Panc1 (cell line): ENCODE measurements around the gene PRKAR2B. TPM values are rescaled to one million over a fixed set of nuclear protein-coding genes. Genes with fewer than 3 reads are reported as not detected.

Experiments
- ATAC-seq: fragments of 200-7000 bp; cut with Tn5 transposase; 2 replicates; pipeline ENCODE4 v1.9.1; 2020; ENCODE audit warnings: mild to moderate bottlenecking, moderate library complexity
- BruUV-seq: library from RNA; stranded (reverse); fragments of 400-500 nt; replicated peaks from 2 replicates; lab custom pipeline; 2021; lab: Mats Ljungman, UMichigan
- CTCF ChIA-PET: fragments of 300-600 bp; sonication (Branson Sonifier 250); formaldehyde crosslinking; loops from one replicate; lab custom pipeline; 2022; ENCODE audit warnings: antibody characterized with exemption; lab: Charles Lee
- POLR2A ChIA-PET: fragments of 300-600 bp; sonication (Branson Sonifier 250); formaldehyde crosslinking; loops from one replicate; lab custom pipeline; 2022; ENCODE audit warnings: antibody characterized with exemption; lab: Charles Lee
- DNase-seq: peaks from one replicate; pipeline ENCODE4 v3.0.0-alpha.2; 2010; ENCODE audit warnings: low read depth, low spot score
- H3K27ac ChIP-seq: 2 replicates; pipeline ENCODE4 v1.5.1; 2011; ENCODE audit warnings: mild to moderate bottlenecking, low read length, inconsistent platforms
- H3K27me3 ChIP-seq: fragments of 200-500 bp; sonication (Bioruptor generic); 2 replicates; pipeline ENCODE4 v1.6.0; 2014; ENCODE audit warnings: low read length, inconsistent platforms; ENCODE audit not compliant: control insufficient read depth, insufficient read depth
- H3K36me3 ChIP-seq: fragments of 200-500 bp; sonication (Bioruptor generic); 2 replicates; pipeline ENCODE4 v1.5.1; 2014; ENCODE audit warnings: inconsistent platforms, mild to moderate bottlenecking, low read length, moderate library complexity; ENCODE audit not compliant: control insufficient read depth, insufficient read depth
- H3K4me1 ChIP-seq: 2 replicates; pipeline ENCODE4 v1.5.1; 2011; ENCODE audit warnings: inconsistent platforms, mild to moderate bottlenecking, low read length, moderate library complexity; ENCODE audit not compliant: control insufficient read depth, insufficient read depth
- H3K4me3 ChIP-seq, 2 experiments: 2 replicates each; pipeline ENCODE4 v1.5.1; 2011 to 2012; ENCODE audit warnings: low read depth in 2 of 2, low read length in 2 of 2, mild to moderate bottlenecking in 2 of 2, inconsistent platforms in 1 of 2, moderate library complexity in 1 of 2
- H3K9me3 ChIP-seq: fragments of 200-500 bp; sonication (Bioruptor generic); 2 replicates; pipeline ENCODE4 v1.5.1; 2014; ENCODE audit warnings: low read depth, mild to moderate bottlenecking, inconsistent platforms, low read length, moderate library complexity; ENCODE audit not compliant: control insufficient read depth, insufficient read depth
- POLR2AphosphoS5 ChIP-seq: IDR thresholded peaks from 2 replicates; pipeline ENCODE4 v1.6.1; 2012; ENCODE audit warnings: mild to moderate bottlenecking, low read depth, low read length, moderate library complexity
- SIN3A ChIP-seq: IDR thresholded peaks from 2 replicates; pipeline ENCODE4 v1.6.1; 2012; ENCODE audit warnings: low read depth, mild to moderate bottlenecking, low read length, moderate library complexity, borderline replicate concordance; ENCODE audit not compliant: insufficient read depth
- TCF7L2 ChIP-seq: IDR thresholded peaks from 2 replicates; pipeline ENCODE4 v1.6.1; 2011; ENCODE audit warnings: mild to moderate bottlenecking, low read depth, low read length, inconsistent platforms
- in situ Hi-C: cut with HindIII; loops from 2 replicates; pipeline ENCODE4 v1.10.0; 2016; ENCODE audit warnings: low sequenced_read_pairs, low pct_unique_long_range_greater_than_20kb
- intact Hi-C: fragments of 100-400 bp; cut with micrococcal nuclease; formaldehyde crosslinking; loops from one replicate; pipeline ENCODE4 v1.10.0; 2022; ENCODE audit not compliant: unreplicated experiment
- total RNA-seq: library from RNA; stranded (reverse); gene quantifications from one replicate; pipeline ENCODE4 v1.2.1, GENCODE V29; 2021; ENCODE audit not compliant: unreplicated experiment
- TF ChIP-seq, protein P1 (sequence below), 2 experiments: IDR thresholded peaks; 2 replicates each; pipeline ENCODE4 v1.6.1; 2011 to 2012; ENCODE audit warnings: low read depth in 2 of 2, control low read depth in 1 of 2, low read length in 1 of 2, mild to moderate bottlenecking in 1 of 2, moderate library complexity in 1 of 2; ENCODE audit not compliant: insufficient read depth in 1 of 2
- TF ChIP-seq, protein P2 (sequence below): fragments of 450-650 bp; IDR thresholded peaks from 2 replicates; pipeline ENCODE4 v1.5.1; 2017; ENCODE audit warnings: mild to moderate bottlenecking

Gene PRKAR2B
- total RNA-seq, 1 experiment from 2014 or later = 0.51 TPM

DNA sequence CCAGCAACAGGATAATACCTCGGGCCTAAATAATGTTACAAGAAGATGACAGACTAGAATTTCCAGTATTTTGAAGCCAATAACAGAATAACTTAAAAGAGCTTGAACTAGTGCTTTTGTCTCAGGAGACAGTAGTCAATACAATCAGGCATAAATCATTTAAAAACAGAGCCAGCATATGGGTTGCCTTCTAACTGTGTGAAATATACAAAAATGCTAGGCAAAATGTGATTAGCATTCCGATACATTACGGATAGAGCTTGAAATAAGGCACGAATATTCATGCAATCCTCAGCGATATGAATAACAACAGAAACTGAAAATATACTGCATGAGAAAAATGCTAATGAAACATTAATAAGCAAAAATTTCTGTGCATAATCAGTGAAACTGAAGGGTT, 18.3 kb upstream of the PRKAR2B start:
- H3K4me3 ChIP-seq = no peak overlapping the region
- in situ Hi-C loops = no loop called here
- H3K36me3 ChIP-seq = no peaks in the 10 kb centered on the region
- CTCF ChIA-PET = no interaction called here
- no peaks in the 10 kb centered on the region for H3K4me1 ChIP-seq
- H3K9me3 ChIP-seq = no peaks in the 10 kb centered on the region
- no peak for ATAC-seq
- TF ChIP-seq POLR2AphosphoS5 = no peak
- TF ChIP-seq, protein P1, sequence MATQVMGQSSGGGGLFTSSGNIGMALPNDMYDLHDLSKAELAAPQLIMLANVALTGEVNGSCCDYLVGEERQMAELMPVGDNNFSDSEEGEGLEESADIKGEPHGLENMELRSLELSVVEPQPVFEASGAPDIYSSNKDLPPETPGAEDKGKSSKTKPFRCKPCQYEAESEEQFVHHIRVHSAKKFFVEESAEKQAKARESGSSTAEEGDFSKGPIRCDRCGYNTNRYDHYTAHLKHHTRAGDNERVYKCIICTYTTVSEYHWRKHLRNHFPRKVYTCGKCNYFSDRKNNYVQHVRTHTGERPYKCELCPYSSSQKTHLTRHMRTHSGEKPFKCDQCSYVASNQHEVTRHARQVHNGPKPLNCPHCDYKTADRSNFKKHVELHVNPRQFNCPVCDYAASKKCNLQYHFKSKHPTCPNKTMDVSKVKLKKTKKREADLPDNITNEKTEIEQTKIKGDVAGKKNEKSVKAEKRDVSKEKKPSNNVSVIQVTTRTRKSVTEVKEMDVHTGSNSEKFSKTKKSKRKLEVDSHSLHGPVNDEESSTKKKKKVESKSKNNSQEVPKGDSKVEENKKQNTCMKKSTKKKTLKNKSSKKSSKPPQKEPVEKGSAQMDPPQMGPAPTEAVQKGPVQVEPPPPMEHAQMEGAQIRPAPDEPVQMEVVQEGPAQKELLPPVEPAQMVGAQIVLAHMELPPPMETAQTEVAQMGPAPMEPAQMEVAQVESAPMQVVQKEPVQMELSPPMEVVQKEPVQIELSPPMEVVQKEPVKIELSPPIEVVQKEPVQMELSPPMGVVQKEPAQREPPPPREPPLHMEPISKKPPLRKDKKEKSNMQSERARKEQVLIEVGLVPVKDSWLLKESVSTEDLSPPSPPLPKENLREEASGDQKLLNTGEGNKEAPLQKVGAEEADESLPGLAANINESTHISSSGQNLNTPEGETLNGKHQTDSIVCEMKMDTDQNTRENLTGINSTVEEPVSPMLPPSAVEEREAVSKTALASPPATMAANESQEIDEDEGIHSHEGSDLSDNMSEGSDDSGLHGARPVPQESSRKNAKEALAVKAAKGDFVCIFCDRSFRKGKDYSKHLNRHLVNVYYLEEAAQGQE (IDR thresholded peaks at IDR 0.05; ENCODE audit: insufficient read depth in 1 of 2, low read depth in 2 of 2, low read length in 1 of 2) = no peak
- TF ChIP-seq, protein P2, sequence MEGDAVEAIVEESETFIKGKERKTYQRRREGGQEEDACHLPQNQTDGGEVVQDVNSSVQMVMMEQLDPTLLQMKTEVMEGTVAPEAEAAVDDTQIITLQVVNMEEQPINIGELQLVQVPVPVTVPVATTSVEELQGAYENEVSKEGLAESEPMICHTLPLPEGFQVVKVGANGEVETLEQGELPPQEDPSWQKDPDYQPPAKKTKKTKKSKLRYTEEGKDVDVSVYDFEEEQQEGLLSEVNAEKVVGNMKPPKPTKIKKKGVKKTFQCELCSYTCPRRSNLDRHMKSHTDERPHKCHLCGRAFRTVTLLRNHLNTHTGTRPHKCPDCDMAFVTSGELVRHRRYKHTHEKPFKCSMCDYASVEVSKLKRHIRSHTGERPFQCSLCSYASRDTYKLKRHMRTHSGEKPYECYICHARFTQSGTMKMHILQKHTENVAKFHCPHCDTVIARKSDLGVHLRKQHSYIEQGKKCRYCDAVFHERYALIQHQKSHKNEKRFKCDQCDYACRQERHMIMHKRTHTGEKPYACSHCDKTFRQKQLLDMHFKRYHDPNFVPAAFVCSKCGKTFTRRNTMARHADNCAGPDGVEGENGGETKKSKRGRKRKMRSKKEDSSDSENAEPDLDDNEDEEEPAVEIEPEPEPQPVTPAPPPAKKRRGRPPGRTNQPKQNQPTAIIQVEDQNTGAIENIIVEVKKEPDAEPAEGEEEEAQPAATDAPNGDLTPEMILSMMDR = no peak
- no peak for TF ChIP-seq SIN3A
- TF ChIP-seq TCF7L2 = no peak
- DNase-seq = no peak
- H3K27ac ChIP-seq = no peak overlapping the region
- intact Hi-C loops = no loop called here
- no TSS peak for BruUV-seq
- POLR2A ChIA-PET = no interaction called here
- H3K27me3 ChIP-seq = no peaks in the 10 kb centered on the region

DNA sequence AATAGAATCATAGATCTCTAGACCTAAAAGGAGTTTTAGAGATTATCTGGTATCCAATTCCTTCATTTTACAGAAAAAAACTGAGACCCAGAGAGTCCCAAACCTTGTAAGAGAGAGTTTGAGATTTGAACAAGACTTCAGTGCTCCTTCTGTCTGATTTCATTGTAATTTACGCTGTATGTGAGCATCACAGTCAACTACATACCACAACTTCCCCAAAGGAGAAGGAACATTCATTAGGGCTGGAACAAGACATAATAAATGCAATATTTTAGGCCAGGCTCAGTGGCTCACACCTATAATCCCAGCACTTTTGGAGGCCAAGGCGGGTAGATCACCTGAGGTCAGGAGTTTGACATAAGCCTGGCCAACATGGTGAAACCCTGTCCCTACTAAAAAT, 17.3 kb upstream of the PRKAR2B start:
- no peaks in the 10 kb centered on the region for H3K36me3 ChIP-seq
- ATAC-seq (no peak), DNase-seq (no peak)
- H3K9me3 ChIP-seq = no peaks in the 10 kb centered on the region
- no peaks in the 10 kb centered on the region for H3K27me3 ChIP-seq
- BruUV-seq = no TSS peak
- ChIA-PET POLR2A (no interaction called here), CTCF (no interaction called here)
- in situ Hi-C loops = no loop called here
- no peak overlapping the region for H3K4me3 ChIP-seq
- TF ChIP-seq, protein P2 = no peak
- TF ChIP-seq TCF7L2 (no peak), SIN3A (no peak), POLR2AphosphoS5 (no peak)
- TF ChIP-seq, protein P1 (IDR thresholded peaks at IDR 0.05; ENCODE audit: insufficient read depth in 1 of 2, low read depth in 2 of 2, low read length in 1 of 2) = no peak
- H3K27ac ChIP-seq = no peak overlapping the region
- H3K4me1 ChIP-seq = no peaks in the 10 kb centered on the region
- intact Hi-C loops = no loop called here
